GM12878 (cell line): ENCODE results near the gene PRR35. TPM values are rescaled to one million over a fixed set of nuclear protein-coding genes. Genes with fewer than 3 reads are reported as not detected.

ENCODE experiments used
- ATAC-seq: fragments of 200-7000 bp; cut with Tn5 transposase; 3 replicates; pipeline ENCODE4 v1.9.1; 2020; ENCODE audit warnings: mild to moderate bottlenecking, moderate library complexity
- BruUV-seq: library from RNA; stranded (reverse); fragments of 400-500 nt; replicated peaks from 2 replicates; lab custom pipeline; 2021; lab: Mats Ljungman, UMichigan
- CTCF ChIA-PET: fragments of 300-600 bp; sonication (Branson Sonifier 250); formaldehyde crosslinking; extraction: SDS; loops from one replicate; lab custom pipeline; 2021; ENCODE audit warnings: inconsistent platforms; lab: Yijun Ruan, JAX
- POLR2A ChIA-PET: fragments of 350-600 bp; formaldehyde crosslinking; extraction: SDS; loops from one replicate; lab custom pipeline; 2021; ENCODE audit warnings: inconsistent platforms; lab: Charles Lee
- RAD21 ChIA-PET: fragments of 300-600 bp; sonication (Branson Sonifier 250); formaldehyde crosslinking; loops from one replicate; lab custom pipeline; 2023; ENCODE audit warnings: antibody characterized with exemption; ENCODE audit not compliant: unreplicated experiment; lab: Charles Lee
- SMC1A ChIA-PET: fragments of 300-600 bp; sonication (Branson Sonifier 250); formaldehyde crosslinking; loops from one replicate; lab custom pipeline; 2023; ENCODE audit not compliant: unreplicated experiment, uncharacterized antibody; lab: Charles Lee
- DNase-seq: peaks from one replicate; pipeline ENCODE4 v3.0.0-alpha.2; 2011; ENCODE audit warnings: low read depth, low spot score
- FAIRE-seq: peaks from 3 replicates; lab custom pipeline; 2011; peaks lifted over from hg19 to GRCh38; lab: Jason Lieb, UNC
- H2AFZ ChIP-seq: 2 replicates; pipeline ENCODE4 v1.6.0; 2011; ENCODE audit warnings: low read depth, low read length, control low read depth; ENCODE audit not compliant: control insufficient read depth
- H3K27ac ChIP-seq: 2 replicates; pipeline ENCODE4 v1.5.1; 2011; ENCODE audit warnings: control low read depth; ENCODE audit not compliant: control insufficient read depth, insufficient read depth
- H3K27me3 ChIP-seq, 2 experiments: replicated peaks in 1 of 2; 2 replicates each; pipeline versions ENCODE4 v1.6.0 to v1.6.1; 2011; ENCODE audit warnings: low read length in 1 of 2; ENCODE audit not compliant: control insufficient read depth in 2 of 2, insufficient read depth in 2 of 2
- H3K36me3 ChIP-seq, 2 experiments: 2 replicates each; pipeline ENCODE4 v1.5.1; 2011; ENCODE audit warnings: low read length in 1 of 2; ENCODE audit not compliant: control insufficient read depth in 2 of 2, insufficient read depth in 2 of 2
- H3K4me1 ChIP-seq: 2 replicates; pipeline ENCODE4 v1.6.1; 2011; ENCODE audit warnings: mild to moderate bottlenecking, low read length, moderate library complexity, mixed read lengths; ENCODE audit not compliant: control insufficient read depth, insufficient read depth
- H3K4me2 ChIP-seq: 2 replicates; pipeline ENCODE4 v1.6.0; 2011; ENCODE audit warnings: control low read depth; ENCODE audit not compliant: control insufficient read depth, insufficient read depth
- H3K4me3 ChIP-seq: fragments of 200-600 bp; sonication (generic); 2 replicates; pipeline ENCODE4 v1.5.1; 2016
- H3K79me2 ChIP-seq: 2 replicates; pipeline ENCODE4 v1.6.0; 2011; ENCODE audit warnings: low read length; ENCODE audit not compliant: control insufficient read depth, insufficient read depth
- H3K9ac ChIP-seq: 2 replicates; pipeline ENCODE4 v1.8.0; 2011; ENCODE audit warnings: low read length, control low read depth, mixed read lengths; ENCODE audit not compliant: control insufficient read depth, insufficient read depth
- H3K9me3 ChIP-seq: replicated peaks from 3 replicates; pipeline ENCODE4 v1.5.1; 2011; ENCODE audit warnings: mild to moderate bottlenecking, low read length; ENCODE audit not compliant: control insufficient read depth, insufficient read depth
- H4K20me1 ChIP-seq: 2 replicates; pipeline ENCODE4 v1.6.0; 2011; ENCODE audit not compliant: control insufficient read depth, insufficient read depth
- ATF3 ChIP-seq: IDR thresholded peaks from 2 replicates; pipeline ENCODE4 v1.6.1; 2011; ENCODE audit warnings: low read depth, mild to moderate bottlenecking, low read length, moderate library complexity, borderline replicate concordance; ENCODE audit errors: extremely low read depth
- BACH1 ChIP-seq: fragments of 450-650 bp; IDR thresholded peaks from 2 replicates; pipeline ENCODE4 v1.6.1; 2017; ENCODE audit warnings: mild to moderate bottlenecking, borderline replicate concordance
- BHLHE40 ChIP-seq, 2 experiments: fragments of 450-650 bp in 1 of 2; IDR thresholded peaks; 2 replicates each; pipeline ENCODE4 v1.6.1; 2011 to 2017; ENCODE audit warnings: low read depth in 2 of 2, borderline replicate concordance in 1 of 2, improper control_type of control experiment in 1 of 2, low read length in 1 of 2, mild to moderate bottlenecking in 1 of 2
- E2F4 ChIP-seq: IDR thresholded peaks from 2 replicates; pipeline ENCODE4 v1.6.1; 2012; ENCODE audit warnings: low read depth, low read length, improper control_type of control experiment
- EGR1 ChIP-seq, 2 experiments: IDR thresholded peaks; 1 replicate in 1 of 2; 2 replicates in 1 of 2; pipeline ENCODE4 v1.6.1; 2011 to 2012; ENCODE audit warnings: low read depth in 2 of 2, low read length in 2 of 2, borderline replicate concordance in 1 of 2, mild to moderate bottlenecking in 1 of 2, moderate library complexity in 1 of 2
- FOXK2 ChIP-seq: fragments of 450-650 bp; IDR thresholded peaks from 2 replicates; pipeline ENCODE4 v1.6.1; 2017; ENCODE audit warnings: mild to moderate bottlenecking, moderate library complexity
- KAT2A ChIP-seq: conservative IDR thresholded peaks from 2 replicates; pipeline ENCODE4 v1.6.1; 2011; ENCODE audit warnings: low read depth, low read length; ENCODE audit not compliant: control insufficient read depth
- MAX ChIP-seq: IDR thresholded peaks from 2 replicates; pipeline ENCODE4 v1.6.1; 2012; ENCODE audit warnings: low read depth, low read length, improper control_type of control experiment
- MEF2B ChIP-seq: fragments of 450-650 bp; IDR thresholded peaks from 2 replicates; pipeline ENCODE4 v1.6.1; 2018; ENCODE audit warnings: mild to moderate bottlenecking, moderate library complexity; ENCODE audit not compliant: partially characterized antibody, poor library complexity, severe bottlenecking
- MYB ChIP-seq: fragments of 150-350 bp; IDR thresholded peaks from 2 replicates; pipeline ENCODE4 v1.6.1; 2014; ENCODE audit warnings: mild to moderate bottlenecking, low read depth, low read length, borderline replicate concordance
- PAX5 ChIP-seq: IDR thresholded peaks from 2 replicates; pipeline ENCODE4 v1.6.1; 2011; ENCODE audit warnings: low read depth, low read length, borderline replicate concordance
- RFX5 ChIP-seq: IDR thresholded peaks from 2 replicates; pipeline ENCODE4 v1.6.1; 2011; ENCODE audit warnings: low read depth, low read length, improper control_type of control experiment
- SP1 ChIP-seq: IDR thresholded peaks from one replicate; pipeline ENCODE4 v1.6.1; 2011; ENCODE audit warnings: low read depth, low read length
- YY1 ChIP-seq: IDR thresholded peaks from 2 replicates; pipeline ENCODE4 v1.6.1; 2011; ENCODE audit warnings: low read depth, mild to moderate bottlenecking, low read length
- ZBED1 ChIP-seq: IDR thresholded peaks from 2 replicates; pipeline ENCODE4 v1.6.1; 2016; ENCODE audit warnings: borderline replicate concordance
- ZBTB11 ChIP-seq: fragments of 450-650 bp; formaldehyde crosslinking; IDR thresholded peaks from 2 replicates; pipeline ENCODE4 v1.5.0; 2022; ENCODE audit warnings: mild to moderate bottlenecking, missing genetic modification characterization
- ZNF207 ChIP-seq: fragments of 450-650 bp; IDR thresholded peaks from 2 replicates; pipeline ENCODE4 v1.6.1; 2014; ENCODE audit warnings: antibody characterized with exemption, mild to moderate bottlenecking, borderline replicate concordance
- WGBS: methylation state at CpG from one replicate; pipeline ENCODE4 v1.1.6; 2016; ENCODE audit warnings: low lambda C conversion rate; ENCODE audit not compliant: insufficient replicate concordance, insufficient coverage; ENCODE audit errors: missing lambda C conversion rate; 5-methylcytosine and 5-hydroxymethylcytosine counted together
- in situ Hi-C: fragments of 300-500 bp; cut with MboI; formaldehyde crosslinking; loops from 9 replicates; pipeline ENCODE4 v1.14.3; 2018; ENCODE audit warnings: mixed read lengths
- intact Hi-C: fragments of 100-400 bp; cut with micrococcal nuclease; formaldehyde crosslinking; loops from one replicate; pipeline ENCODE4 v1.14.2; 2022; ENCODE audit not compliant: unreplicated experiment
- polyA plus RNA-seq, 11 experiments: library from polyadenylated mRNA; depleted of rRNA in 4 of 11; unstranded in 6 of 11; stranded (reverse) in 5 of 11; fragments of >200 nt; fragmentation: Nextera tagmentation in 4 of 11; fragmentation: Illumina TruSeq in 1 of 11; extraction: Ambion mirVana in 4 of 11; extraction: Trizol in 1 of 11; gene quantifications; 1 replicate in 1 of 11; 2 replicates in 10 of 11; pipeline versions ENCODE4 v1.2.1 to v1.2.3, GENCODE V29; 2011 to 2016; ENCODE audit warnings: inconsistent platforms in 2 of 11, missing spikeins in 2 of 11, low read depth in 1 of 11
- total RNA-seq, 4 experiments: library from RNA; depleted of rRNA in 3 of 4; stranded (reverse); fragments of >200 nt in 3 of 4; fragmentation: Illumina TruSeq in 1 of 4; extraction: Trizol in 1 of 4; gene quantifications; 2 replicates each; pipeline versions ENCODE4 v1.2.1 to v1.2.3, GENCODE V29; 2013 to 2021

PRR35 gene
- total and polyA plus RNA-seq, 10 of the 15 experiments (the other 5 are each of a cell fraction or from before 2014, with no cell fraction given): not detected

- peaks cover 19% of the 10 kb centered on the region for H3K4me1 ChIP-seq
- peak; percentile 72 for ATAC-seq
- 3% methylated on average over 38 of the region's 87 CpGs for WGBS
- peak within 1 kb of the TSS; percentile 61 for H3K27ac ChIP-seq
- H3K36me3 ChIP-seq: no peaks in the 10 kb centered on the region; a peak in 1 of 4 replicates
- DNase-seq: no peak
- BruUV-seq: no TSS peak
- peak within 1 kb of the TSS; percentile 95 for H2AFZ ChIP-seq
- CTCF ChIA-PET: interaction anchor here (0.6 kb wide), 1 partner anchor 726 kb away, joined by 3 read pairs; no protein-coding TSS in a partner anchor
- H3K27me3 ChIP-seq: no peaks in the 10 kb centered on the region
- in situ Hi-C loops: loop anchor here (5.0 kb wide), 1 partner anchor 37 kb away; no protein-coding TSS in a partner anchor
- H3K9me3 ChIP-seq: no peaks in the 10 kb centered on the region
- intact Hi-C loops: loop anchor here (5.0 kb wide), 1 partner anchor 42 kb away; the partner anchor contains the start of gene CAPN15
- no peaks in the 10 kb centered on the region for H4K20me1 ChIP-seq
- peak within 1 kb of the TSS; percentile 96 for H3K4me3 ChIP-seq
- peaks cover 6% of the 10 kb centered on the region for H3K79me2 ChIP-seq
- RAD21 ChIA-PET: no interaction called here
- H3K9ac ChIP-seq: peak within 1 kb of the TSS; percentile 82
- SMC1A ChIA-PET: no interaction called here
- POLR2A ChIA-PET: no interaction called here
- FAIRE-seq: no peak
- peak within 1 kb of the TSS; percentile 96 for H3K4me2 ChIP-seq
- TF ChIP-seq MEF2B: no peak
- TF ChIP-seq SP1: no peak
- TF ChIP-seq ZNF207: no peak
- peak in 1 of 2 experiments; percentile 44; a peak in 1 of 3 replicates for TF ChIP-seq EGR1 (IDR thresholded peaks at IDR 0.05; ENCODE audit: borderline replicate concordance in 1 of 2, low read depth in 2 of 2, low read length in 2 of 2)
- no peak for TF ChIP-seq E2F4
- no peak for TF ChIP-seq ATF3
- TF ChIP-seq MAX: no peak
- TF ChIP-seq ZBTB11 (CRISPR knock-in tag): peak; percentile 87
- no peak for TF ChIP-seq KAT2A
- no peak for TF ChIP-seq RFX5
- TF ChIP-seq BACH1: peak; percentile 65
- no peak for TF ChIP-seq FOXK2
- 0 out of 4 replicates have a peak, but pooled peaks of 1 of the 2 experiments have one; percentile 17 for TF ChIP-seq BHLHE40 (IDR thresholded peaks at IDR 0.05; ENCODE audit: borderline replicate concordance in 1 of 2, low read depth in 2 of 2, low read length in 1 of 2)
- TF ChIP-seq ZBED1: no peak
- no peak for TF ChIP-seq PAX5
- 0 out of 2 replicates have a peak, but pooled peaks have one; percentile 43 for TF ChIP-seq YY1
- no peak for TF ChIP-seq MYB
These were observed 9.5 kb downstream of the PRR35 start, which contains the start of gene PIGQ for GRCh38 chr16:569445-570254. TSS of gene PIGQ (plus strand) at chr16:569968. CDS start at chr16:574075, 4,107 bp downstream.
